ENCODE measurements around the gene CACNA1E.

Gene CACNA1E

GRCh38 chr1:181647314-181648035, 164.2 kb downstream of the CACNA1E start:
- Histone ChIP-seq H3F3A (ENCODE audit: low read depth) (no peaks in the 10 kb centered on the region), H3K4me3 (ENCODE audit: low read length, poor library complexity, severe bottlenecking) (no peak overlapping the region), H2AFZ (ENCODE audit: low read length) (no peak overlapping the region), H3K27me3 (ENCODE audit: insufficient read depth, low read length, poor library complexity, severe bottlenecking) (no peaks in the 10 kb centered on the region), H4K20me1 (ENCODE audit: insufficient read depth, low read length, poor library complexity, severe bottlenecking) (no peaks in the 10 kb centered on the region), H3K4me2 (ENCODE audit: low read depth, low read length, poor library complexity, severe bottlenecking) (no peak overlapping the region), H3K79me2 (ENCODE audit: insufficient read depth, low read length) (no peaks in the 10 kb centered on the region), H3K4me1 (ENCODE audit: insufficient read depth, low read length, poor library complexity, severe bottlenecking) (no peaks in the 10 kb centered on the region), H3K36me3 (ENCODE audit: insufficient read depth, low read length) (no peaks in the 10 kb centered on the region), H3K9me2 (replicated peaks; ENCODE audit: low read depth, low read length) (no peaks in the 10 kb centered on the region), H3K9ac (ENCODE audit: low read depth, low read length, poor library complexity, severe bottlenecking) (no peak overlapping the region), H3K9me3 (ENCODE audit: insufficient read depth, low read depth, low read length) (no peaks in the 10 kb centered on the region)
- no peak for TF ChIP-seq EZH2phosphoT487 (IDR thresholded peaks at IDR 0.05; ENCODE audit: borderline replicate concordance)
- no peak for TF ChIP-seq CTCF (conservative IDR thresholded peaks at IDR 0.05; ENCODE audit: low read length)

- Histone ChIP-seq H3K4me2 (ENCODE audit: low read depth, low read length, poor library complexity, severe bottlenecking) (no peak overlapping the region), H3K9me2 (replicated peaks; ENCODE audit: low read depth, low read length) (no peaks in the 10 kb centered on the region), H3K4me1 (ENCODE audit: insufficient read depth, low read length, poor library complexity, severe bottlenecking) (no peaks in the 10 kb centered on the region), H3F3A (ENCODE audit: low read depth) (no peaks in the 10 kb centered on the region), H4K20me1 (ENCODE audit: insufficient read depth, low read length, poor library complexity, severe bottlenecking) (no peaks in the 10 kb centered on the region), H3K4me3 (ENCODE audit: low read length, poor library complexity, severe bottlenecking) (no peak overlapping the region), H3K36me3 (ENCODE audit: insufficient read depth, low read length) (no peaks in the 10 kb centered on the region), H3K27me3 (ENCODE audit: insufficient read depth, low read length, poor library complexity, severe bottlenecking) (no peaks in the 10 kb centered on the region), H3K79me2 (ENCODE audit: insufficient read depth, low read length) (no peaks in the 10 kb centered on the region), H3K9ac (ENCODE audit: low read depth, low read length, poor library complexity, severe bottlenecking) (no peak overlapping the region), H2AFZ (ENCODE audit: low read length) (no peak overlapping the region), H3K9me3 (ENCODE audit: insufficient read depth, low read depth, low read length) (no peaks in the 10 kb centered on the region)
- no peak for TF ChIP-seq CTCF (conservative IDR thresholded peaks at IDR 0.05; ENCODE audit: low read length)
- no peak for TF ChIP-seq EZH2phosphoT487 (IDR thresholded peaks at IDR 0.05; ENCODE audit: borderline replicate concordance)
These were observed 168.0 kb downstream of the CACNA1E start for GRCh38 chr1:181651276-181651675.

GRCh38 chr1:181655756-181656155, 172.4 kb downstream of the CACNA1E start:
- Histone ChIP-seq H3F3A (ENCODE audit: low read depth) (no peaks in the 10 kb centered on the region), H2AFZ (ENCODE audit: low read length) (no peak overlapping the region), H3K9me2 (replicated peaks; ENCODE audit: low read depth, low read length) (no peaks in the 10 kb centered on the region), H3K9ac (ENCODE audit: low read depth, low read length, poor library complexity, severe bottlenecking) (no peak overlapping the region), H3K4me3 (ENCODE audit: low read length, poor library complexity, severe bottlenecking) (no peak overlapping the region), H4K20me1 (ENCODE audit: insufficient read depth, low read length, poor library complexity, severe bottlenecking) (no peaks in the 10 kb centered on the region), H3K4me1 (ENCODE audit: insufficient read depth, low read length, poor library complexity, severe bottlenecking) (no peaks in the 10 kb centered on the region), H3K9me3 (ENCODE audit: insufficient read depth, low read depth, low read length) (no peaks in the 10 kb centered on the region), H3K27me3 (ENCODE audit: insufficient read depth, low read length, poor library complexity, severe bottlenecking) (no peaks in the 10 kb centered on the region), H3K4me2 (ENCODE audit: low read depth, low read length, poor library complexity, severe bottlenecking) (no peak overlapping the region), H3K36me3 (ENCODE audit: insufficient read depth, low read length) (no peaks in the 10 kb centered on the region), H3K79me2 (ENCODE audit: insufficient read depth, low read length) (no peaks in the 10 kb centered on the region)
- TF ChIP-seq EZH2phosphoT487 (IDR thresholded peaks at IDR 0.05; ENCODE audit: borderline replicate concordance) (no peak), CTCF (conservative IDR thresholded peaks at IDR 0.05; ENCODE audit: low read length) (no peak)

Measured in Loucy (cell line).